Calu3 (cell line): ENCODE results near the gene SNRPB2. TPM values are rescaled to one million over a fixed set of nuclear protein-coding genes. Genes with fewer than 3 reads are reported as not detected.
A peak's percentile ranks its signal among the peaks of the same experiment; 100 is the strongest.

Experiments used
- Bru-seq: library from RNA; stranded (reverse); fragments of 400-500 nt; gene quantifications from one replicate; lab custom pipeline; 2021; lab: Mats Ljungman, UMichigan
- BruChase-seq, 2 experiments: library from RNA; stranded (reverse); fragments of 400-500 nt; gene quantifications; one replicate each; lab custom pipeline; 2021; lab: Mats Ljungman, UMichigan
- BruUV-seq: library from RNA; stranded (reverse); fragments of 400-500 nt; replicated peaks from 2 replicates; lab custom pipeline; 2021; lab: Mats Ljungman, UMichigan
- CTCF ChIA-PET: fragments of 300-600 bp; sonication (Branson Sonifier 250); formaldehyde crosslinking; loops from one replicate; lab custom pipeline; 2022; ENCODE audit warnings: antibody characterized with exemption; lab: Charles Lee
- DNase-seq: peaks from one replicate; pipeline ENCODE4 v3.0.0; 2022
- H3K27ac Mint-ChIP-seq: one replicate; pipeline ENCODE4 v1.8.0; 2022; ENCODE audit warnings: mixed read lengths; ENCODE audit not compliant: unreplicated experiment
- H3K27me3 Mint-ChIP-seq: one replicate; pipeline ENCODE4 v1.8.0; 2022; ENCODE audit warnings: mixed read lengths; ENCODE audit not compliant: unreplicated experiment
- H3K36me3 Mint-ChIP-seq: one replicate; pipeline ENCODE4 v1.8.0; 2022; ENCODE audit warnings: mild to moderate bottlenecking, moderate library complexity, mixed read lengths; ENCODE audit not compliant: insufficient read depth, unreplicated experiment
- H3K4me1 Mint-ChIP-seq: one replicate; pipeline ENCODE4 v1.8.0; 2022; ENCODE audit warnings: mild to moderate bottlenecking, low read depth, mixed read lengths; ENCODE audit not compliant: unreplicated experiment
- H3K4me3 Mint-ChIP-seq: one replicate; pipeline ENCODE4 v1.8.0; 2022; ENCODE audit warnings: mild to moderate bottlenecking, low read depth, moderate library complexity, mixed read lengths; ENCODE audit not compliant: unreplicated experiment
- H3K9me3 Mint-ChIP-seq: one replicate; pipeline ENCODE4 v1.8.0; 2022; ENCODE audit warnings: low read depth, mixed read lengths; ENCODE audit not compliant: unreplicated experiment
- intact Hi-C: fragments of 100-400 bp; cut with micrococcal nuclease; formaldehyde crosslinking; loops from one replicate; pipeline ENCODE4 v1.10.0; 2022; ENCODE audit not compliant: unreplicated experiment
- long read RNA-seq: library from polyadenylated mRNA; stranded (forward); transcript quantifications from one replicate; pipeline ENCODE4 v2.0.0, GENCODE V29; 2022
- total RNA-seq: library from RNA; stranded (reverse); gene quantifications from 2 replicates; pipeline ENCODE4 v1.2.3, GENCODE V29; 2022
- TF ChIP-seq, protein P1 (sequence below): fragments of 200-600 bp; IDR thresholded peaks from one replicate; pipeline ENCODE4 v1.8.0; 2022; ENCODE audit warnings: antibody characterized with exemption; ENCODE audit not compliant: unreplicated experiment

SNRPB2 gene
- total RNA-seq, result 23.1 and 25.9 TPM in 2 replicates
- Bru-seq, nascent RNA, result percentile 67 among the genes with signal in this experiment
- percentile 82 among the genes with signal in this experiment for BruChase-seq, experiment 1, labeled RNA remaining after a 6-hour chase
- percentile 68 among the genes with signal in this experiment for BruChase-seq, experiment 2, labeled RNA remaining after a 2-hour chase
- long read RNA-seq, transcript SNRPB2-201 (7 exons, 2,452 nt), result minor isoform, 35 of 93 reads
- long read RNA-seq, transcript SNRPB2-202 (7 exons, 1,588 nt), result major isoform, 37 of 93 reads
- long read RNA-seq, partial matches to known transcripts, result 18 of 93 reads
- long read RNA-seq, other reads (novel, unspliced or antisense), result 3 of 93 reads

DNA sequence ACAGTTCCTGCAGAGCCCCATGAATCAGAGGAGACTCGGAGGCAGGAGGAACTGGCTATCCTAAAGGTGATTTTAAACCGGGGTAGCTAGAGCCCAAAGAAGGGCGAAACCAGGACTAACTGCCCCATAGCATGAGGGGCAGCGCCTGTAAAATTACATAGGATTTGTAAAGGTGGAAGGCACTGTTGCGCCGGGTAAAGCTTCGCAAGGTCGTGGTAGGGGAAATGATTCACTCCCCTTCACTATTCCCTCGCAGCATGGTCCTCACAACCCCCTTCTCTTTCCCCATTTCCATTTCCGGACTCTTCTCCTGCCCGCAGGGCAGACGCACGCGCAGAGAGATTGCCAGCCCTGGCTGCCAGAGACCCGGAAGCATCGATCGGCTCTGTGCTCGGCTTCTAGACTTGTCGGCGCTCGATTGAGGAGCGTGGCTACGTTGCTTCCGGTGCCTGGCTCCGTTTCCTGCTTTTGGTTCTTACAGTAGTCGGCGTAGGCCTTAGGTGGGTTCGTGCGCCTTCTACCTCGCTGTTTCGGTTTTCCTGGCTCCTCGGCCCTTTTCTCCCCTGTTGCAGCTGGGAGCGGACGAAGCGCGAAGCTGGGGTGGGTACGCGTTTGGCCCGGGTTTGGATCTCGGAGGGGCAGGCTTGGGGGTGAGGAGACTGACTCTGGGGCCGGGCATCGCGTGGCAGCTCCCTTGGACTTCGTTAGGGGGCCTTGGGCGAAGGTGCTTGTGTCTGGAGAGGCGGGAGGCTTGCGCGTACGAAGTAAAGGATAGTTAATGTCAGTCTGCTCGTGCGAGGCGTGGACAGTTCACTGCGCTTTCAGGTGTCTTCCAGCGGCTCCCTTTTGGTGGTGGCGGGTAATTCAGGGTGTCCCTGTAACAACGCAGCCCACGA lies at the start of gene SNRPB2:
SNRPB2 (plus strand) TSS at position 462 of the 896 bp plus-strand sequence. CDS start 1,677 bp downstream, outside the sequence.
- TSS peak; percentile 73 for BruUV-seq
- peak within 1 kb of the TSS; percentile 89 for H3K4me3 Mint-ChIP-seq
- H3K36me3 Mint-ChIP-seq, result peaks cover 13% of the 10 kb centered on the region
- TF ChIP-seq, protein P1, sequence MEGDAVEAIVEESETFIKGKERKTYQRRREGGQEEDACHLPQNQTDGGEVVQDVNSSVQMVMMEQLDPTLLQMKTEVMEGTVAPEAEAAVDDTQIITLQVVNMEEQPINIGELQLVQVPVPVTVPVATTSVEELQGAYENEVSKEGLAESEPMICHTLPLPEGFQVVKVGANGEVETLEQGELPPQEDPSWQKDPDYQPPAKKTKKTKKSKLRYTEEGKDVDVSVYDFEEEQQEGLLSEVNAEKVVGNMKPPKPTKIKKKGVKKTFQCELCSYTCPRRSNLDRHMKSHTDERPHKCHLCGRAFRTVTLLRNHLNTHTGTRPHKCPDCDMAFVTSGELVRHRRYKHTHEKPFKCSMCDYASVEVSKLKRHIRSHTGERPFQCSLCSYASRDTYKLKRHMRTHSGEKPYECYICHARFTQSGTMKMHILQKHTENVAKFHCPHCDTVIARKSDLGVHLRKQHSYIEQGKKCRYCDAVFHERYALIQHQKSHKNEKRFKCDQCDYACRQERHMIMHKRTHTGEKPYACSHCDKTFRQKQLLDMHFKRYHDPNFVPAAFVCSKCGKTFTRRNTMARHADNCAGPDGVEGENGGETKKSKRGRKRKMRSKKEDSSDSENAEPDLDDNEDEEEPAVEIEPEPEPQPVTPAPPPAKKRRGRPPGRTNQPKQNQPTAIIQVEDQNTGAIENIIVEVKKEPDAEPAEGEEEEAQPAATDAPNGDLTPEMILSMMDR, result no peak
- intact Hi-C loops, result no loop called here
- peak within 1 kb of the TSS; percentile 95 for H3K27ac Mint-ChIP-seq
- H3K27me3 Mint-ChIP-seq, result no peaks in the 10 kb centered on the region
- CTCF ChIA-PET, result no interaction called here
- peak; percentile 71 for DNase-seq
- H3K4me1 Mint-ChIP-seq, result no peaks in the 10 kb centered on the region
- H3K9me3 Mint-ChIP-seq, result no peaks in the 10 kb centered on the region

DNA sequence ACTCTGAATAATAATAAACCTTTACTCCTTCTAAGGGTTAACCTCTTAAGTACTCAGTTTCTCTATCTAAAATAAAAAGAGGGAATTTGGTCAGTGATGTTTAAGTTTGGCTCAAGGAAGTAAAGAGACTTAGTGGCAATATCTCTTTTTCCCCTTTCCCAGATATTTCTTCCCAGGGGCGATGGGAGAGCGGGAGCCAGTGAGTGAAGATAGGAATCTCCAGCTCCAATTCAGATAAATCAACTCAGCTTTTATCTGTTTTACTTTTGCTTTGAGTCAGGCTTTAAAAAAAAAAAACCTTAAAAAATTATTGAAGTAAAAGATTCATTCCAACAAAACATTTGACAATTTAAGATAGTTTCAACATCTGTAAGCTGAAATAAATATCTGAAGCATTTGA lies 45.4 kb upstream of the SNRPB2 start:
- TF ChIP-seq, protein P1, result no peak
- H3K4me1 Mint-ChIP-seq, result no peaks in the 10 kb centered on the region
- no peaks in the 10 kb centered on the region for H3K36me3 Mint-ChIP-seq
- H3K9me3 Mint-ChIP-seq, result no peaks in the 10 kb centered on the region
- DNase-seq, result no peak
- intact Hi-C loops, result no loop called here
- no peak overlapping the region for H3K4me3 Mint-ChIP-seq
- H3K27ac Mint-ChIP-seq, result no peak overlapping the region
- CTCF ChIA-PET, result no interaction called here
- BruUV-seq, result no TSS peak
- no peaks in the 10 kb centered on the region for H3K27me3 Mint-ChIP-seq

- H3K4me3 Mint-ChIP-seq, result no peak overlapping the region
- H3K36me3 Mint-ChIP-seq, result no peaks in the 10 kb centered on the region
- H3K9me3 Mint-ChIP-seq, result no peaks in the 10 kb centered on the region
- TF ChIP-seq, protein P1, result no peak
- intact Hi-C loops, result no loop called here
- no peaks in the 10 kb centered on the region for H3K4me1 Mint-ChIP-seq
- DNase-seq, result no peak
- CTCF ChIA-PET, result no interaction called here
- H3K27ac Mint-ChIP-seq, result no peak overlapping the region
- no peaks in the 10 kb centered on the region for H3K27me3 Mint-ChIP-seq
- no TSS peak for BruUV-seq
Measured at GRCh38 chr20:16689906-16690305, 39.9 kb upstream of the SNRPB2 start.

GRCh38 chr20:16691381-16691780 lies 38.4 kb upstream of the SNRPB2 start:
- H3K27me3 Mint-ChIP-seq, result no peaks in the 10 kb centered on the region
- TF ChIP-seq, protein P1, result no peak
- BruUV-seq, result no TSS peak

More at GRCh38 chr20:16691381-16691780, 38.4 kb upstream of the SNRPB2 start:
- Mint-ChIP-seq H3K9me3 (no peaks in the 10 kb centered on the region), H3K4me3 (no peak overlapping the region), H3K4me1 (no peaks in the 10 kb centered on the region), H3K27ac (no peak overlapping the region), H3K36me3 (no peaks in the 10 kb centered on the region)
- DNase-seq, result no peak
- CTCF ChIA-PET, result no interaction called here
- intact Hi-C loops, result no loop called here
